Hematopoietic multipotent progenitor cell treated with erythropoietin and hydrocortisone succinate and interleukin-3 and kit ligand, for 17 days (in vitro differentiated cells): ENCODE data around the gene ARHGAP22.

Source experiments
- DNase-seq: peaks from one replicate; pipeline ENCODE4 v3.0.0-alpha.2; 2015; ENCODE audit warnings: low spot score

The ARHGAP22 gene

GRCh38 chr10:48551861-48552591 is 52.8 kb downstream of the ARHGAP22 start:
- DNase-seq = no peak

GRCh38 chr10:48550977-48551376 is 53.9 kb downstream of the ARHGAP22 start:
- no peak for DNase-seq

DNA sequence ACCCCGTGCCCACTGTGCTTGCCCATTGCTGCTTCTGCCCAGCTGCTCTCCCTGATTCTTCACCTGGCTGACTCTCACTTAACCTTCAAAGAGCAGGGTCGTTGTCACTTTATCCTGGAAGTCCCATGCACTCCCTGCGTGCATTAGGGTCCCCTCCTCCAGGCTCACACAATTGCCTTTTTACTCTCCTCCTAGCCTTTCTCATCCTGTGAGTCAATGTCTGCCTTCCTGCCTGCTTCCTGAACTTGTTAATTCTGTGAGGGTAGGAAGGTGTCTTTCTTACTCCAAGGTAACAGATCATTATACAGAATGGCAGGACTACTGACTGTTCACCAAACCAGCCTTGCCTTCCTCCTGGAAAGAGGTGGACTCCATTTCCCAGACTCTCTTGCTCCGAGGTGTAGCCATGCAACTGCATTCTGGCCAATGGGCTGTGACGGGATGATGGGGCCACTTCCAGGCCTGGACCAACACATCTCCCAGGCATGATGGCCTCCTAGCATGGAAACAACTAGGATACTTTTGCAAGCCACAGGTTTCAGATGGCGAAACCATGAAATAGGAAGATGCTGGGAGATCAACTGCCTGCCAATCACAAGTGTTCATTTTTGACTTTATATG is 54.7 kb downstream of the ARHGAP22 start:
- DNase-seq = no peak

DNA sequence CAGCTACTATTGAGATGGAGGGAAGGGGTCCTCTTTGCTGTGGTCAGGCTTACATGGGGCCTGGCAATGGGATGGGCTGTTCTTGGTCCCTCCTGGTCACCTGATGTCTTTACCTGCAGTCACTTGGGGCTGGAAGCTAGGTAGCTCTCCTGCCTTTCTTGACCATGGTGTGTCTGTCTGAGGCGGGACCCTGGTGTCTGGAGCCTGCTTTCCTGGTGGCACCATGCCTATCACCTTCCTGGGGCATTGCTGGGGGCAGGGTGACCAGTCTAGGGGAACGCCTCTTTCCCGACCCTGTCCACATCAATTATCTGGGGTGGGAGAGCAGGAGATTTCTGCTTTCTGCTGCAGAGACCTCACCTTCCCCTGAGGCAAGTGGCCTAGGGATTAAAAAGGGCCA is 55.6 kb downstream of the ARHGAP22 start:
- no peak for DNase-seq

DNA sequence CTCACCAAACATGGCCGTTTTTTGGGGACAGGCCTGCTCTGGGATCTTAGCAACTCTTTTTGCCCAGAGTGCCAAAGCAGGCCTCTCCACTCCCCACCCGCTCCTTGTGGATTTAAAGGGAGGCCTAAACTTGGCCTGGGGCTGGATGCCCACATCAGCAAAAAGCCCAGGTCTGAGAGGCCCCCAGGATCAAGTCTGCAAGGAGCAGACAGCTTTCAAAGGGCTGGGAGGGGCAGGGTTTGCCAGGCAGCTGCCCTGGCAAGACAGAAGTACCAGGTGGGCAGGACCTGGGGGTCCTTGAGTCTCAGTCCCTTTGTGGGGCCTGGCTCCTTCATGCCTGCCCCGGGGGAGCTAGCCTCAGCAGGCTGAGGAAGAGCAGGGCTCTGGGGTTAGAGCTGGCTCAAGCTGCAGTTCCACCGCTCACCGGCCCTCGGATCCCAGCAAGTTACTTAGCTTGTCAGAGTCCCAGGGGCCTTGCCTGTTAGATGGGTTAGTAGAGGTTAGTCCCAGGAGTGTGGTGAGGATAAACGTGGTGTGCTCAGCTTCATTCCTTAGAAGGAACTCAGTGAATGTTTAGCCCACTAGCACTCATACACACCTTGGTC is 56.2 kb downstream of the ARHGAP22 start:
- DNase-seq = no peak

DNA sequence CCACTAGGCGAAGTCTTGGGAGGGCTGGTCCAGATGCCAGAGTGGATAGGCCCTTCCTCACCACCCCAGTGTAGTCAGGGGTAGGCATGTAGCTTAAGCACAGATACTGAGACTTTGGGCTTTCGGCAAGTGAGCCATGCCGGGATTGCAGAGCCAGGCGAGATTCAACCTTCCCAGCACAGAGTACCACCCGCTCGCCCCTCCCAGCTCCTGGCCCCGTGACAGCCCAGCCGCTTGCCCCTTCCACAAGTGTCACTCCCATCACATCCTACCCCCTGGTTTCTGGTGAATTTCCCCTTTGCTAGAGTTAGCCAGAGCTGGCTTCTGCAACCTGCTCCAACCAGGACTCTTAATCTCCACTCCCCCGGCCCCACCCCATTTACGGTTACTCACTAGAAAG is 56.9 kb downstream of the ARHGAP22 start:
- DNase-seq = no peak

DNA sequence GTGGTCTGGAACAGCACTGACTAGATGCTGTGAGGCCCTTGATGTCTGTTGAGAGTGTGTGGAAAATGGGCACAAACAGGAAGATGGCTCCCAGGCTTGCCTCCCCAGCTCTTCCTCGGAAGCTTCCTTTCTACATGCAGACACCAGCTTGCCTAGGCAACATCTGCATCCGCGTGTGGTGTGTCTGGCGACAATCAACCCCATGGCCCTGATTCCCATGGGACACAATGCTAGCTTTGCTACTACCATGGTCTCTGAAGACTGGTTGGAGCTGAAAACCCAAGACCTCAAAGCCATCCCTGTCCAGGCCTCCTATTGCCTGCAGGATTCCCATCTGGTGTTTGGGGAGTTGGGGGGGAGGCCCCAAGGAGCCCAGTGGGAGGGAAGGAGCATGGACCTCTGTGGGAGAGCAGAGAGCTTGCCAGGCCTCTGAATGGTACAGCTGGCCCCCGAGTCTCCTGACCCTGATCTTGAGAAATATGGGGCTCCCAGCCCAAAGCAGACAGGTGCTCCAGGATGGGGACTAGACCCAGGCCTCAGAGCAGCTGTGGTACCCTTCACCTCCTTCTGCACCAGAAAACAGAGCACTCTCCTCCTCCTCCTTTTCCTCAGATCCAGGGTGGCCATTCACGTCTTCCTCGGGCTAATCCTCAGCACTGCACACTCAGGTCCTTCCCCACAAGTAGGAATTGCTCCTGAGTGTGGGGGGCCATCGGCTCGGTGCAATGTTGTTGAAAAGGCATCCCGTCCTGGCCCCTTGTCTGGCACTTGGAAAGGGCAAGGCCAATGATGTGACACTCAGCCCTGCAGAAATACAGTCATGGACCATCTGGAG is 57.6 kb downstream of the ARHGAP22 start:
- no peak for DNase-seq

DNA sequence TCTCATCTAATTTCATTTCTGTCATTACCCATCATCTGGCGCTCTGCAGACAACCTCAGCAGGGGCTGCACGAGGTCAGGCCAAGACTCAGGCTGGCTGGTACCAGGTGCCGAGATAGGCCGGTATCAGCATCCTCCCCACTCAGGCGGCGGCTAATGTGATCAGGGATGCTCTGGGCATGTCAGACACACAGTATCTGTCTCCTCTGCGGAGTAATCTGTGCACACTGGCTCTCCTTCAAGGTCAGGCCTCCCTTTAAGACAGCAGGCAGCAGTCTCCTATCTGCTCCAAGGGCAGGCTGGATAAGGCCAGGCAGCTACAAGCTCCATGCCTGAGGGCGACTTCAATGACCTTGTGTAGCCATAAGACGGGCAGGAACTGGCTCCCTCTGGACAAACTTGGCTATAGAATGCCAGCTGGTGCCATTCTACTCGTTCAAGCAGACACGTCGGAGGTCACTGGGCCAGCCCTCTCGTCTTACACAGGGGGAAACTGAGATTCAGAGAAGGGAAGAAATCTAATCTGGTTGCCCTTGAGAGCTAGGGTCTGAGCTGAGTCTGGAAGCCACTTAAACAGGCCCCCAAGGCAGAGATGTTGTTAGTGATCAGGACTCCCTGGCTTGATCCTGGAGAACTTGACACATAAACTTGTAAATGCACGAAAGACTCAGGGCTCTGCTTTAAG is 59.3 kb downstream of the ARHGAP22 start:
- DNase-seq = no peak

DNA sequence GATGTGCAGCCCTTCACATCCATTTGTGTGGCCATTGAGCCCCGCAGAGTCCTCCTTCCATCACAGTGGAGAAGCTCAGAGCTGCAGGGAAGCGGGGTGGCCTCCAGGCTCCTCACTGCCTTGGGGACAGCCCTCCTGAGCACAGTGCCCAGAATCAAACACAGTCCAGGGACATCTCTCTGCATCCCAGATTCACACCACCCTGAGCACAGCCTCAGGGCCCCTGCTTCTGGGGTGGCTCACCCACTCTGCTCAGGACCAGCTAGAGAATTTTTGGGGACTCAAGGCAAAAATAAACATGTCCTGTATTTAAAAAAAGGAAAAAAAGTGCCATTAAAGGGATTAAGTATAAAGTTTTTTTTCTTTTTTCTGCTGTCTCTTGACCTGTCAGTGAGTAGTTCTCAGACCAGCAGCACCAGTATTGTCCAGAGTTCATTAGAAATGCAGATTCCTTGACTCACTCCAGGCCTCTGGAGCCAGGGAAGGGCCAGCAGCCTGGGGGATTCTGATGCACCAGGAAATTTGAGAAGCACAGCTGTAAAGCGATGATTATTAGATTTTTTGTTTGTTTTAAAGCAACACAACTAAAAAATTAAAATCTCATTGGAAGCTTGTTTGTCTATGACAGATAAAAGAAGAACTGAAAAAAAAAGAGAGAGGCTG is 61.6 kb downstream of the ARHGAP22 start:
- DNase-seq = no peak

DNA sequence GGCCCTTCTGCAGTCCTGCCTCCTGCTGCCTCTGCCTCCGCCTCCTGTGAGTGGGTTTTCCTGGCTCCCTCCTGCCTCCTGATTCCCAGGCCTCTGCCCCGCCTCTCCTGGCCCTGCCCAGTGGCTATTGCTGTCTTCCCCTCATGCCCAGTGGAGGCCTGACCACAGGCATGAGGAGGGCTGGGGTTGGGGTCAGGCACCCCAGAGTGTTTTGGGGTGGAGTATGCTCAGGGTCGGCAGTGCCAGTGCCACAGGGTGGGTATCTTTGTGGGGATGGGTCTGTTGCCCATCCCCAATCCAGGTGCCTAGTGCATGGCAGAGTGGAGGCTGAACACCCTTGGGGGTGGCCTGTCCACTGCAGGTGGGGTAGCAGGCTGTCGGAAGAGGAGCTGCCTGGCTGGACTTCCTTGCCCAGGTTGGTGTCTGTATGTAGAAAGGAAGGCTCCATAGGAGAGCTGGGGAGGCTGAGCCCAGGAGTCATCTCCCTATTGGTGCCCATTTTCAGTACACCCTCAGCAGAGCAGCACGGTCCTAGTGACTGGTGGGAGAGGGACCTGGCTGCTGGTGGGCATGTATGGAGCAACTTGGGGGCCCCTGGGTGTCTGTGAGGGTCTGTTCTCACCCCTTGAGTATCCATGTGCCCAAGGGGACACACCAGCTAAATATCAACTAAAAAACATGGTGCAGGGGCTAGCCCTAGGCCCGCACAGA is 62.2 kb downstream of the ARHGAP22 start:
- DNase-seq = no peak

GRCh38 chr10:48541144-48541795 is 63.6 kb downstream of the ARHGAP22 start:
- no peak for DNase-seq

DNA sequence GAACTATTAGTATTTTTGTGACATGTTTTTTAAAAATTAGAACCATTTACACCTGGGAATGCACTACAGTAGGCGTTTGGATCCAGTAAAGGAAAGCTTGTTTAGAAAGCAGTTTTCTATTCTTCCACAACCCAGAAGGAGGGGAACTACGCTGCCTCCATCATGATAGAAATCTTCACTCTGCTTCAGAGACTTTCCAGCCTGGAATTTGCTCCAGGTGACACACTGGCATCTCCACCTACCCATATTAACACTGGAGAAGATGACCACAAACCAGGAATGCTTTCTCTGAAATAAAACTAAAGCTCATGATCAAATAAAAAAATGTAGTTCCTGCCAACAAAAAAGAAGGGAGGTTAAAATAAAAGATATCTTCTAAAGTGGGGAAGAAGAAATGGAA is 66.3 kb downstream of the ARHGAP22 start:
- no peak for DNase-seq

DNA sequence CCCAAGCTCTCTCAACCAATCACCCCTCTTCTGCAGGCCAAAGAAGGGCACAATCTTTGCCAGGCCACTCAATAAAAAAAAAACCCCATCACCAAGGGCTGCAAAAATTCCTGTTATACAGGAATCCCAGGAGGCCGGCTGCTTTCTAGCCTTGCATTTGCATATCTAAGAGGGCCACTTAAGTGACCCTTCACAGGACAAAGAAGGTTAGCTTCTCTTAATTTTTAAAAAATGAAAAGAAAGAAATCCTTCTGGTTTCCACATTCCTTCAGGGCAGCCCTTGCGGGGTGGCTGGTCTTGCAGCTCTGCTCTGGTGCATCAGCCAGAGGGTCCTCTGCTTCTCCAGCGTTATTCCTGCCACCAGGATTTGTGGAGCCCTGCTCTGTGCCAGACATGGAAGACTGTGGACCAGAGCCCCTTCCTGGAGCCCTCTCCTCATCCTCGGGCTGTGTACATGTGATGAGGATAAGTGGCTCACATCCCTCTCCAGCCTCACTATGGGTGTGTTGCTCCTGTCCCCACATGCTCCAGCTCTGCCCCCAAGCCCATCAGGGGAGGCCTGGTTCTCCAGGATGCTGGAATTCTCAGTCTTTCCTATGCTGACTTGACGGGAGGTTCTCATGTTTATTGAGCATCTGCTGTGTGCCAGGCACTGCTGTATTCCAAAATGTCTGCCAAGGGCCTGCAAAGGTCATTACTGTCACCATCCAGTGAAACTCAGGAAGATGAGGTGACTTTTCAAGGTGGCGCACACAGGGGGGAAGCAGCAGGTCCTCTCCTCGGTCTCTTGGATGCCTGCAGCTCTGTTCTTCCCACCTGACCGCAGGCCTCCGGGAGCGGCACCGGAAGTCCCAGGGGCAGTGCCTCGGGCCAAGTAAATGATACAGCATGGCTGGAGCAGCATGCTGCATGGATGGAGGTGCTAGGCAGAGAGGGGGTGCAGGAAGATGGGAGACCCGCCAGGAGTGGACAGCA is 67.7 kb downstream of the ARHGAP22 start:
- DNase-seq = no peak

DNA sequence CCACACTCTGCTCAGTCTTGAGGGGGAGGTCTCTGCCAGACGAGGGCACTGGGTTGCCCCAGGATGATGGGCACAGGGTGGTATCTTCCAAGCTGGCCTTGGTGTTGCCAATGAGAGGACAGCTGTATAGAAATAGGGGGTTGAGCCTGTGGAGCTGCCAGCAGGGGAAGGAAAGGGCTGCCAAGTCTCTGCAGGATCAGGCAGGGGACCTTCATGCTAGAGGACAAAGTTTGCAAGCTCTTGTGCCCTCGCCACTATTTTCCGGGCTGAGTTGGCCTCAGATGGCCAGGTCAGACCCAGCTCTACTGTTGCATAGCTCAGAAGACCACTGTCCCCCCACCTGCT is 68.7 kb downstream of the ARHGAP22 start:
- DNase-seq = no peak

- DNase-seq = no peak
These were observed 69.3 kb downstream of the ARHGAP22 start for GRCh38 chr10:48535416-48536155.

GRCh38 chr10:48533951-48534720 is 70.7 kb downstream of the ARHGAP22 start:
- no peak for DNase-seq

- no peak for DNase-seq
These were observed 71.3 kb downstream of the ARHGAP22 start for GRCh38 chr10:48533540-48533939.

GRCh38 chr10:48531486-48531885 is 73.4 kb downstream of the ARHGAP22 start:
- no peak for DNase-seq
